Breast epithelium (tissue), 3 donors: ENCODE data around the gene STRBP.

Experiments used
- CTCF ChIP-seq, 3 donors: fragments of 450-650 bp; IDR thresholded peaks; one replicate each; pipeline ENCODE4 v1.5.1; 2016 to 2017; ENCODE audit warnings: antibody characterized with exemption in 3 of 3, mild to moderate bottlenecking in 3 of 3, moderate library complexity in 3 of 3
- POLR2A ChIP-seq: fragments of 450-650 bp; IDR thresholded peaks from one replicate; pipeline ENCODE4 v1.6.1; 2016; ENCODE audit warnings: antibody characterized with exemption, mild to moderate bottlenecking, moderate library complexity
- POLR2AphosphoS5 ChIP-seq, 3 donors: sonication (generic); formaldehyde crosslinking; IDR thresholded peaks; one replicate each; pipeline ENCODE4 v1.6.1; 2017; ENCODE audit warnings: antibody characterized with exemption in 3 of 3

DNA sequence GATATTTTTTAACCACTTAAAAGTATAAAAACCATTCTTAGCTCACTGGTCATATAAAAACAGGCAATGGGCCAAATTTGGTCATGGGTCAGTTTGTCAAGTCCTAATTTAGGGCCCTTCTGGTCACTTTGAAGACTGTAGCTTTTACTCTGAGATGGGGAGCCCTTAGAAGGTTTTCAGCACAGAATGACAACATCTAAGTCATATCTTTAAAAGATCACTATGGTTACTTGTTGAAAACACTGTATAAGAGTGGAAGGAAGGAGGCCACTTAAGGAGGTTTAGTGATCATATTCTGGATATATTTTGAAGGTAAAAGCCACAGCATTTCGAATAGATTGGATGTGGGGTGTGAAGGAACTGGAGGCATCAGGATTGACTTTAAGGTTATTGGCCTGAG lies 76.7 kb downstream of the STRBP start:
- no peak for TF ChIP-seq CTCF (IDR thresholded peaks at IDR 0.05)
- TF ChIP-seq POLR2AphosphoS5 (IDR thresholded peaks at IDR 0.05): no peak
- no peak for TF ChIP-seq POLR2A
